GM18858 (cell line): ENCODE measurements around the gene LGR6.

ENCODE experiments used
- ATAC-seq: cut with Tn5 transposase; IDR thresholded peaks from one replicate; pipeline ENCODE4 v1.9.1; 2021; ENCODE audit not compliant: unreplicated experiment

Gene LGR6

DNA sequence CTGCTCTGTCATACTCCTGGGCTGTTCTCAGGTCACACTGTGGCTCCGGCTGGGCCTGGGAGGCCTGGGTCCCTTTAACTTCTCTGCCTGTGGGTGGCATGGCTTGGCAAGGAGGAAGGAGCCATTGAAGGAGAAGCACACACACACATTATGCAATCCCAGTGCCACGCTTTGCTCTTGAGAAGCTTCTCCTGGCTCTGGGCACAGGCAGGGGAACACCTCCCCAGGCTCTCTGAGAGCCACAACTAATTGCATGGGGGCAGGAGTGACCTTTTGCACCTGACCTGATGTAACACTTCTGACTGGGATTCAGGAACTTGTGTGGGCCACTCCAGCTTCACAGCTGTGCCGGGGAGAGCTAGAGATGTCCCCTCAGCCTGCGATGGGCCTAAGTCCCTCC is 23.1 kb downstream of the LGR6 start:
- ATAC-seq, result no peak

DNA sequence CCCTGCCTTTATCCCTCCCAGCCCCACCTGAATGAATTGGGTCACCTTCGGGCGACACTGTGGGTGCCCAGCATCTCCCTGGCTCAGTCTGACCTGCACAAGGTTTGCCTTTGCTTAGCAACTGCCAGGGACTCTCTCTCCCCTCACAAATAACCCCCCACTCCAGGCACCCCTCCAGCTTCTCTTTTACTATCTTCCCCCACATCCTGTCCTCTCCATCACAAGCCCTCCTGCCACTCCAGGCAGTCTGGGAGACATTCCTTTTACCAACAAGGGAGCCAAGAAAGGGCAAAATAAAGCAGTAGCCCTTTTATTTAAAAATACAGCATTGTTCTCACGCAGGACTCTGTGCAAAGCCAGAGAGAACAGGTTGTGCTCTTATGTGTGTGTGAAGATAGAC is 23.9 kb downstream of the LGR6 start:
- no peak for ATAC-seq

- no peak for ATAC-seq
Observed at GRCh38 chr1:202217951-202218350, 24.4 kb downstream of the LGR6 start.

DNA sequence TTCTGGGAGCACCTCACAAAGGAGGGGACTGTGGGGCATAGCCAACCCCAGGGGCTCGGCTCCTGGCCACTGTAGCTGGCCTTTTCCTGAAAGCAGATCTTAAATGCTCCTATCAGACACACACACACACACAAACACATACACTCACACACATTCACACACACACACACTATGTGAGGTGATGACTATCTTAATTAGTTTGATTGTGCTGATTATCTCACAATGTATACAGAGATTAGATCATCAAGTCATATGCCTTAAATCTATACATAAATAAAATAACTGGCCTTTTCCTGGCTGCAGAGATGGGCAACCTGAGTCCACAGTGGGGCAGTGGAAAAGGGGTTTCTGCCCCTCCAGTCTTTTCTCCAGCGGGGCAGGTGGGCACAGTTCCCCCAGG is 27.1 kb downstream of the LGR6 start:
- no peak for ATAC-seq

- ATAC-seq, result no peak
Observed at GRCh38 chr1:202221911-202222909, 28.6 kb downstream of the LGR6 start.

DNA sequence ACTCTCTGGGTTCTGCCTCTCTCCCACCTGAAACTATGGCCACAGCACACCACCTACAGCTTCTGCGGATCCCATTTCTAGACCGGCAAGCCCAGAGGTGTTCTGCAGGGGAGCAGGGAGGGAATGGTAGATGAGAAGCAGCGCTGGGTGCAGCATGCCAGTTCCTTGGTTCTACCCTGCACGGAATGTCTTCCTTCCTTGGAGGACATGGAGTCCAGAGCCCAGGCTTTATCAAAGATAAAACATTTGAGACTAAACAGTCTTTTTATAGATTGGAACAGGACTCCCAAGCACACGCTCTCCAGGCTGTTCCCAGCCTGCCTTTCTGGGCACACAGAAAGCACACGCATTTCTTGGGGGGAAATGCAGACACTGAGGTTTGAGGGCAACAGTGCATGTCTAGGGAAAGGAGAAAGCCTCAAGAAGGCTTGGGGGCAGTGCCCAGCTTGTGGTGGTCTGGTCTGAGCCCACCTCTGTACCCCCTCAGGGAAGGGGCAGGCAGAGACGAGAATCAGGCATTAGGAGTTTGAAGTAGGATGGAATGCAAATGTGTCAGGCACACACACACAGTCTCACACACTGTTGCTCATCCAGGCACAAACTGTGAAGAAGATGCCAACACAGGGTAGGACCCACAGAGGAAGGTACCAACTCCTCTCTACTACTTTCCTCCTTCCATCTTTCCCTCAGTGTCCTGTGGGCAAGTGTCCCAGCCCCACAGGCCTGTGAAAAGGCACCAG is 29.7 kb downstream of the LGR6 start:
- ATAC-seq, result no peak

GRCh38 chr1:202224453-202224852 is 30.9 kb downstream of the LGR6 start:
- no peak for ATAC-seq

DNA sequence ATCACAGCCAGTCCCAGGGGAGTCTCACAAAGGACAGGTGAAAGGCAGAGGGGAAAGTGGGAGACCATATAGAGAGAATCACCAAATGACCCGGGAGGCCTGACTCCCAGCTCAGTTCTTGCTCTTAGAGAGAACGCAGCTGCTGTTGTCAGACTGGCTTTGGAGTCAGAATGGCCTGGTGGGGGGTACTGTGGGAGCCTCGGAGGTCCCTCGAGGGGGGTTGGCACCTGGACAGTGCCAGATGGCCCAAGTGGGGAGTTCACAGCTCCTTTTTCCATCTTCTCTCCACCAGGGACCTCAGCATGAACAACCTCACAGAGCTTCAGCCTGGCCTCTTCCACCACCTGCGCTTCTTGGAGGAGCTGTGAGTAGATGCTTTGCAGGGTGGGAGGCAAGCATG is 31.5 kb downstream of the LGR6 start:
- ATAC-seq, result no peak

- ATAC-seq, result no peak
Observed at GRCh38 chr1:202227053-202227672, 33.6 kb downstream of the LGR6 start.

GRCh38 chr1:202227997-202228401 is 34.4 kb downstream of the LGR6 start:
- ATAC-seq, result no peak

- no peak for ATAC-seq
Observed at GRCh38 chr1:202228484-202229122, 35.0 kb downstream of the LGR6 start.

DNA sequence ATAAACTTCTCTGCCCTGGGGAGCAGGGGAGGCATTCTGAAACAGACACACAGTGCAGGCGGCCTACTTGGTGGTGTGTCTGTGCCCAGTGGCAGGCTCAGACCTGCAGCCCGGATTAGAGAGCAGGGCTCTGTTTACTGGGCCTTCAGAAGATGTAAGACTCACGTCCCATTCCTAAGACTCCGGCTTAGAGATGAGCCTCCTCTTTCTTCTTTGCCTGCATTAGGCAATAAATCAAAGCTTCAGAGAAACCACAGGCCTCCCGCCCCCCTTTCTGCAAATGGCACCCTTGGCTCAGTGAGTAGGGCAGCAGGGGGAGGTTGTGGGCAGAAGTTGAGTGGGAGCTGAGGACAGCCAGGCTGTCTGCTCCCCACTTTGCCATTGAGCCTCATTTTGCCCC is 35.8 kb downstream of the LGR6 start:
- no peak for ATAC-seq

DNA sequence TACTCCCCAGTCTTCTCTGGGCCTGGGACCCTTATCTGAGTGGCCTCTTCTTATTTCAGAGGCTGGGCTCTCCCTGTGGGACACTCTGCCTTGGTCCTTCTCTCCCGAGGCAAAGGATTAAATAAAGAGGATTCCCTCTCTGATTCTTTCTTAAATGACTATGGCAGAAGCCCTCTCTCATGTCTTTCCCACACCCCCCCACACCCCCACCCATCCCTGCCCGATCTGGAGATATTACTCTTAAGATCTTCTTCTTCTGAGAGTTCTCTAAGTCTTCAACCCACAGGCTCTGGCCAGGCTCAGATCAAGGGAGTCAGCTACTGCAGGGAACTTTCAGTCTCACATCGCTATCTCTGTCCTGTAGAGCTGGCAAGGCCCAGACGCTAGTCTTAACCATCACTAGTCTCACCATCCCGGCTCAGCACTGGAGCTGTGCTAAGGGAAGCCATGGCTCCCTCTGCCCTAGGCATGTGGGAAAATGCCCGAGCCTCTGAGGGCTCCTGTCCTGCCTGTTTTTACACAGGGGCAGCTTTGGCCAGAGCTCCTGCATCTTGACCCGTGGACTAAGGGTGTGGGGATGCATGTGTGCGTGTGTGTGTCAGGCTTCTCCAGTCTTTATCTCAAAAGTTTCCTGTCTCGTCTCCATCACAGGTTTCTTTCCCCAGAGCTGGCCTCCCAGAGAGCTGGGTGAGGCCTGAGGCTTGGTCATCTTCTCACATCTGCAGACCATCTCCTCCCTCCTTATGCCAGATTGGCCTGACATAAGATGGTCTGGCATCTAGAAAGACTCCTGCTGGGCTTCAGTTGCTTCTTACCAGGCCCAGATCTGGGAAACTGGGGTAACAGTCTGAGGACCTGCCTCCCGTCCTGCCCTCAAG is 36.7 kb downstream of the LGR6 start:
- ATAC-seq, result no peak

- no peak for ATAC-seq
Observed at GRCh38 chr1:202230939-202231645, 37.5 kb downstream of the LGR6 start.

DNA sequence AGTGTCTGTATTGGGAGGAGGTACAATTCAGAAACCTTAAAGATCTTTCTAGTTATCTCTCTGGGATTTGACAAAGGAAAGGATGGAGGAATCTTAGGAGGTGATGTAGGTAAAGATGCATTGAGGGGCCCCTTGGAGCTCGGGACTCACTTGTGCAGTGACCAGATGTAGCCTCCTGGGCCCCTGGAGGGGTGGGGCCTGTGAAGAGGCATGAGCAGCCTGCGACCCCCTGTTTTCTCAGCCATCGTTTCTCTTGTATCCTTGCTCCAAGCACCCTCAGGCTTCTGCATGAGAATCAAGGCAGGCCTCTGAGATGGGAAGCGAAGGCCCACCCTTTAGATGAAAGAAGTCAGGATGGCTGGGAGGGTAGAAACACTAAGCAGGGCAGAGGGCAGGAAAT is 39.6 kb downstream of the LGR6 start:
- no peak for ATAC-seq

- ATAC-seq, result no peak
Observed at GRCh38 chr1:202233804-202234203, 40.2 kb downstream of the LGR6 start.

DNA sequence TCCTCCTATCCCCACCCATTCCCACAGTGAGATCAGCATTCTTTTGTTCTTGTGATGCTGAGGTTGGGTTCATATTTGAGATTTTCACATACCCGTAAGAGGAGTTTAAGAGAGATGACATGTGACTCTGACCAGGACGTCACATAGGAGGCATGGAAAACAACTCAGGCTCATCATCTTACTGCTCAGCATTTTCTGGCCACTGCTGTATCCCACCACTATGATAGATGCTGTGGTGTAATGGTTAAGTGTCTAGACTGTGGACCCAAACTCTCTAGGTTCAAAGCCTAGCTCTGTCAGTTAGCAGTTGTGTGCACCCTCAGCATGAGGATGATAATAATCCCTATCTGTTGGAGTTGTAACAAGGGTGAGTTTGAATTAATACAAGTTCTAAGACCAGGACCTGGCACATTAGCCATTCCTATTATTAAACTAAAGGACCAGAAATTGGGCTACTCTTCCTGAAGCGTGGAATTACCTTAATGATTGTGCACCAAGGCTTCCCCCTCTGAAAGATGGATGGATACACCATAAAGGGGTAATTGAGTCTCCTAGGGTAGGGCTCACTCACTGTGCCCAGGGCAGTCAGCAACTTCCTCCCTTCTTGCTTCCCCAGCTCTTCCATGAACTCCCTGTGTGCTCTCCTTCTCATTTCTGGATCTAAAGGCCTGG is 40.9 kb downstream of the LGR6 start:
- ATAC-seq, result no peak

DNA sequence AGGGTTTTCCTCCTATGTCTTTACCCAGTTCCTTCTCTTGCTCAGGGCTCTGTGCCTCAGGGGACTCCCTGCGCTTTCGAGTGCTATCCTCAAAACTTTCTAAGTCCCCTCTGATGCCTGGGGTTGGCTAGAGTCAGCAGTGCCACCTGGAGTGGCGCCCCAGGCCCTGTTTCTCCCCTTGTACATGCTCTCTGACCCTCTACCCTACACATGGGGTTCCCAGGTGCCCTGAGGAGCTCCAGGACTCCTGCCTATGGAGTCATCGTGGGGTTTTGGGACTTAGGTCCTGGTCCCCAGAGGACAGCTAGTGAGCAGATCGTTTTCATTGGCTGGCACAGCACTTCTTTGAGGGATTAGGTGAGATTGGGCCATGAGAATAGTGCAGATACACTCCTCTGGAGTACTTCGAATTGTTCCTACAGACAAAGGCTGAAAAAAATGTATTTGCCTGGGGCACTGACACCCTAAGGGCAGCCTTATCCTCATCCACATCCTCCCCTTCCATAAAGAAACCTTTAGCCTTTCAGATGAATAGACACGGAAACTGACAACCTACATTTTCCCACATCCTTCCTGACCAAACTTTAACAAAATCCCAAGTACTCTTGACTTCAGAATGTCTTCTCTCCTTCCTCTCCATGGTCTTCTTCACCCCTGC is 41.5 kb downstream of the LGR6 start:
- ATAC-seq, result no peak
